H9 (cell line): ENCODE data around the gene IGFBP4. TPM values are rescaled to one million over a fixed set of nuclear protein-coding genes. Genes with fewer than 3 reads are reported as not detected.

Experiments
- DNase-seq: peaks from one replicate; pipeline ENCODE4 v3.0.0-alpha.2; 2017
- H2AFZ ChIP-seq: one replicate; pipeline ENCODE4 v1.6.1; 2013; ENCODE audit warnings: mild to moderate bottlenecking, low read length, control low read depth, moderate library complexity
- H2AK5ac ChIP-seq: 2 replicates; pipeline ENCODE4 v1.6.1; 2013; ENCODE audit warnings: low read length, control low read depth, mixed read lengths; ENCODE audit not compliant: insufficient read length
- H2BK120ac ChIP-seq: one replicate; pipeline ENCODE4 v1.6.1; 2013; ENCODE audit warnings: low read depth, mild to moderate bottlenecking, low read length, control low read depth, inconsistent platforms; ENCODE audit not compliant: poor library complexity, severe bottlenecking
- H2BK12ac ChIP-seq: 2 replicates; pipeline ENCODE4 v1.6.1; 2013; ENCODE audit warnings: low read length, control low read depth, mixed read lengths, low read depth; ENCODE audit not compliant: insufficient read length
- H2BK15ac ChIP-seq: 2 replicates; pipeline ENCODE4 v1.6.1; 2013; ENCODE audit warnings: low read depth, low read length, control low read depth
- H2BK20ac ChIP-seq: one replicate; pipeline ENCODE4 v1.6.1; 2013; ENCODE audit warnings: low read depth, mild to moderate bottlenecking, low read length, control low read depth, inconsistent platforms; ENCODE audit not compliant: poor library complexity, severe bottlenecking
- H2BK5ac ChIP-seq: 2 replicates; pipeline ENCODE4 v1.6.1; 2013; ENCODE audit warnings: low read length, control low read depth, mixed read lengths; ENCODE audit not compliant: insufficient read length
- H3K14ac ChIP-seq: 2 replicates; pipeline ENCODE4 v1.6.1; 2013; ENCODE audit warnings: low read length, control low read depth; ENCODE audit not compliant: insufficient read depth
- H3K18ac ChIP-seq: 2 replicates; pipeline ENCODE4 v1.6.1; 2013; ENCODE audit warnings: low read depth, mild to moderate bottlenecking, mixed read lengths, low read length, control low read depth; ENCODE audit not compliant: insufficient read length
- H3K23ac ChIP-seq: 2 replicates; pipeline ENCODE4 v1.6.1; 2013; ENCODE audit warnings: low read length, control low read depth, mixed read lengths, low read depth; ENCODE audit not compliant: insufficient read length
- H3K23me2 ChIP-seq: 2 replicates; pipeline ENCODE4 v1.6.1; 2013; ENCODE audit warnings: low read depth, mild to moderate bottlenecking, mixed read lengths, low read length, control low read depth; ENCODE audit not compliant: insufficient read length, poor library complexity, severe bottlenecking
- H3K27ac ChIP-seq: 2 replicates; pipeline ENCODE4 v1.5.1; 2013; ENCODE audit warnings: low read length, control low read depth, mixed read lengths, low read depth; ENCODE audit not compliant: insufficient read length
- H3K27me3 ChIP-seq: 2 replicates; pipeline ENCODE4 v1.6.1; 2013; ENCODE audit warnings: low read length, control low read depth, inconsistent platforms; ENCODE audit not compliant: insufficient read depth
- H3K4ac ChIP-seq: 2 replicates; pipeline ENCODE4 v1.6.1; 2013; ENCODE audit warnings: low read depth, mild to moderate bottlenecking, control low read depth, inconsistent platforms, low read length, moderate library complexity
- H3K4me1 ChIP-seq: 2 replicates; pipeline ENCODE4 v1.6.1; 2013; ENCODE audit warnings: low read length, control low read depth, inconsistent platforms; ENCODE audit not compliant: insufficient read depth
- H3K4me2 ChIP-seq: 2 replicates; pipeline ENCODE4 v1.6.1; 2013; ENCODE audit warnings: low read length, control low read depth, mixed read lengths; ENCODE audit not compliant: insufficient read length, insufficient read depth
- H3K56ac ChIP-seq: 2 replicates; pipeline ENCODE4 v1.6.1; 2013; ENCODE audit warnings: low read depth, mild to moderate bottlenecking, mixed read lengths, low read length, control low read depth; ENCODE audit not compliant: insufficient read length
- H3K79me1 ChIP-seq: 2 replicates; pipeline ENCODE4 v1.6.1; 2013; ENCODE audit warnings: low read depth, mild to moderate bottlenecking, moderate library complexity, low read length, control low read depth, inconsistent platforms; ENCODE audit not compliant: insufficient read depth, poor library complexity, severe bottlenecking
- H3K79me2 ChIP-seq: 2 replicates; pipeline ENCODE4 v1.6.1; 2013; ENCODE audit warnings: low read length, control low read depth, inconsistent platforms; ENCODE audit not compliant: insufficient read depth
- H3K9ac ChIP-seq: 2 replicates; pipeline ENCODE4 v1.6.1; 2013; ENCODE audit warnings: low read length, control low read depth, mixed read lengths; ENCODE audit not compliant: insufficient read length; ENCODE audit errors: extremely low read depth
- H3K9me3 ChIP-seq: one replicate; pipeline ENCODE4 v1.6.1; 2013; ENCODE audit warnings: low read depth, low read length, inconsistent platforms; ENCODE audit not compliant: control insufficient read depth
- H3T11ph ChIP-seq: one replicate; pipeline ENCODE4 v1.6.1; 2013; ENCODE audit warnings: mild to moderate bottlenecking, low read length, control low read depth, inconsistent platforms
- H4K20me1 ChIP-seq: one replicate; pipeline ENCODE4 v1.6.1; 2013; ENCODE audit not compliant: control insufficient read depth, insufficient read length, insufficient read depth
- H4K5ac ChIP-seq: 2 replicates; pipeline ENCODE4 v1.6.1; 2013; ENCODE audit warnings: low read depth, mild to moderate bottlenecking, mixed read lengths, low read length, control low read depth; ENCODE audit not compliant: insufficient read length
- H4K8ac ChIP-seq: replicated peaks from 2 replicates; pipeline ENCODE4 v1.6.1; 2013; ENCODE audit warnings: low read length, control low read depth, mixed read lengths, low read depth; ENCODE audit not compliant: insufficient read length
- H4K91ac ChIP-seq: 2 replicates; pipeline ENCODE4 v1.6.1; 2013; ENCODE audit warnings: low read depth, mild to moderate bottlenecking, moderate library complexity, mixed read lengths, low read length, control low read depth; ENCODE audit not compliant: insufficient read length
- H3K27ac Mint-ChIP-seq, 3 experiments: 2 replicates in 2 of 3; 3 replicates in 1 of 3; pipeline ENCODE4 v1.8.0; 2020 to 2021; ENCODE audit warnings: mixed read lengths in 3 of 3, mild to moderate bottlenecking in 1 of 3, moderate library complexity in 1 of 3
- H3K27me3 Mint-ChIP-seq: 2 replicates; pipeline ENCODE4 v1.8.0; 2021; ENCODE audit warnings: low read depth, mild to moderate bottlenecking, moderate library complexity, mixed read lengths
- H3K36me3 Mint-ChIP-seq, 3 experiments: 2 replicates in 2 of 3; 3 replicates in 1 of 3; pipeline ENCODE4 v1.8.0; 2020 to 2021; ENCODE audit warnings: low read depth in 3 of 3, mixed read lengths in 3 of 3; ENCODE audit not compliant: insufficient read depth in 1 of 3
- H3K4me1 Mint-ChIP-seq, 2 experiments: 2 replicates each; pipeline ENCODE4 v1.8.0; 2020; ENCODE audit warnings: mixed read lengths in 2 of 2
- H3K4me3 Mint-ChIP-seq, 2 experiments: 2 replicates in 1 of 2; 3 replicates in 1 of 2; pipeline ENCODE4 v1.8.0; 2020 to 2021; ENCODE audit warnings: mild to moderate bottlenecking in 2 of 2, mixed read lengths in 2 of 2, moderate library complexity in 1 of 2
- H3K9me3 Mint-ChIP-seq, 2 experiments: 2 replicates in 1 of 2; 3 replicates in 1 of 2; pipeline ENCODE4 v1.8.0; 2020; ENCODE audit warnings: mild to moderate bottlenecking in 2 of 2, mixed read lengths in 2 of 2, moderate library complexity in 1 of 2
- CTCF ChIP-seq: fragments of 200-600 bp; sonication (generic); conservative IDR thresholded peaks from 3 replicates; pipeline ENCODE4 v1.8.0; 2021; ENCODE audit warnings: antibody characterized with exemption, mild to moderate bottlenecking
- WGBS: extraction: QIAGEN DNeasy Blood & Tissue Kit; methylation state at CpG from one replicate; pipeline ENCODE4 v1.1.7; 2013; ENCODE audit warnings: missing lambda C conversion rate, low lambda C conversion rate, mixed read lengths; ENCODE audit not compliant: insufficient read length; ENCODE audit errors: extremely low coverage; 5-methylcytosine and 5-hydroxymethylcytosine counted together
- total RNA-seq: library from RNA; stranded (reverse); gene quantifications from 2 replicates; pipeline ENCODE4 v1.2.1, GENCODE V29; 2021

Gene IGFBP4
- total RNA-seq, 1 experiment from 2014 or later: 49.9 TPM

GRCh38 chr17:40500709-40501108 is 57.5 kb downstream of the IGFBP4 start:
- H2BK12ac ChIP-seq: no peak overlapping the region
- no peak overlapping the region for H2AFZ ChIP-seq
- H3K4me1 ChIP-seq: peaks cover 9% of the 10 kb centered on the region; the same call in 1 of the 2 replicates
- no peak overlapping the region for H2BK5ac ChIP-seq
- no peak overlapping the region for H3K56ac ChIP-seq
- no peak overlapping the region for H3K18ac ChIP-seq
- no peaks in the 10 kb centered on the region for H3K79me2 ChIP-seq
- H3K4ac ChIP-seq: no peak overlapping the region
- H4K8ac ChIP-seq: no peak overlapping the region
- H2AK5ac ChIP-seq: no peak overlapping the region
- no peak overlapping the region for H3K4me2 ChIP-seq
- no peaks in the 10 kb centered on the region for H3K27me3 ChIP-seq
- no peak overlapping the region for H2BK20ac ChIP-seq
- H3K14ac ChIP-seq: no peak overlapping the region
- no peak overlapping the region for H2BK15ac ChIP-seq
- Mint-ChIP-seq H3K4me3 (no peak overlapping the region; a peak in 1 of 5 replicates), H3K9me3 (no peaks in the 10 kb centered on the region; a peak in 1 of 5 replicates), H3K27me3 (peaks cover 12% of the 10 kb centered on the region), H3K27ac (no peak overlapping the region; a peak in 1 of 7 replicates), H3K36me3 (peaks cover 0 to 2% (median 0%) of the 10 kb centered on the region in 3 experiments; a peak in 1 of 7 replicates), H3K4me1 (peaks cover 29 to 35% of the 10 kb centered on the region in 2 experiments)
- no peak overlapping the region for H3K27ac ChIP-seq
- H3K23me2 ChIP-seq: no peaks in the 10 kb centered on the region
- no peak overlapping the region for H2BK120ac ChIP-seq
- H4K20me1 ChIP-seq: no peaks in the 10 kb centered on the region
- no peaks in the 10 kb centered on the region for H3K9me3 ChIP-seq
- no peak overlapping the region for H4K5ac ChIP-seq
- no peak overlapping the region for H4K91ac ChIP-seq
- no peak overlapping the region for H3T11ph ChIP-seq
- no peaks in the 10 kb centered on the region for H3K79me1 ChIP-seq
- DNase-seq: no peak
- H3K23ac ChIP-seq: no peak overlapping the region
- no peak overlapping the region for H3K9ac ChIP-seq
- WGBS: no CpG with 5 or more reads among the region's 10 CpGs
- TF ChIP-seq CTCF: no peak
